Measurements from ENCODE around the gene ERC2.

Gene ERC2

DNA sequence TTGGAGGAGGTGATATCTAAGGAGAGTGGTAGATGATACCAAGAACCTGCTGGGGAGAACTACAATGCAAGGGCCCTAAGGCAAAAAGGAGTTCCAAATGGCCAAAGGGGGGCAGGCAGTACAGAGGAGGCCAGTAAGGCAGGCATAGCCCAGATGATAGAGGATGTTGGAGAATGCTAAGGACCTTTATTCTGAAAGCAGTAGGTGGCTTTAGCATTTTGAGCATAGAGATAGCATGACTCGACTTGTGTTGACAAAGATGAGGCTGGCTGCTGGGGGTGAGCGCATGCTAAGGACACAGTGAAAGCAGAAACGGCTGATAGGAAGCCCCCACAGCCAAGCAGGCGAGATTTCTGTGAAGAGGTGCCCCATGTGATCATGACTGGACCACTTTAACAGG lies 419.3 kb downstream of the ERC2 start:
- no peaks in the 10 kb centered on the region for H3K9me2 ChIP-seq (ENCODE audit: low read depth, low read length)
- no peaks in the 10 kb centered on the region for H3K27me3 ChIP-seq (ENCODE audit: insufficient read depth, low read length)
- no peak overlapping the region for H3K9ac ChIP-seq (ENCODE audit: low read length)
- no peak overlapping the region for H3K4me2 ChIP-seq (ENCODE audit: low read length)
- no peaks in the 10 kb centered on the region for H3K36me3 ChIP-seq (ENCODE audit: insufficient read depth, low read length)
- H2AFZ ChIP-seq (ENCODE audit: low read length): no peak overlapping the region
- H3F3A ChIP-seq (ENCODE audit: insufficient read depth, low read length): no peaks in the 10 kb centered on the region
- H3K79me2 ChIP-seq (ENCODE audit: insufficient read depth, low read length): no peaks in the 10 kb centered on the region
- no peaks in the 10 kb centered on the region for H4K20me1 ChIP-seq (ENCODE audit: insufficient read depth, low read length)
- no peaks in the 10 kb centered on the region for H3K4me1 ChIP-seq (ENCODE audit: insufficient read depth, low read length, severe bottlenecking)
- no peak overlapping the region for H3K27ac ChIP-seq (ENCODE audit: low read depth, low read length, poor library complexity, severe bottlenecking)
- H3K4me3 ChIP-seq (ENCODE audit: low read depth, low read length, poor library complexity, severe bottlenecking): no peak overlapping the region
- H3K9me3 ChIP-seq (ENCODE audit: low read length): no peaks in the 10 kb centered on the region
- TF ChIP-seq EZH2 (IDR thresholded peaks at IDR 0.05; ENCODE audit: borderline replicate concordance, low read length): no peak
- TF ChIP-seq, protein P1, sequence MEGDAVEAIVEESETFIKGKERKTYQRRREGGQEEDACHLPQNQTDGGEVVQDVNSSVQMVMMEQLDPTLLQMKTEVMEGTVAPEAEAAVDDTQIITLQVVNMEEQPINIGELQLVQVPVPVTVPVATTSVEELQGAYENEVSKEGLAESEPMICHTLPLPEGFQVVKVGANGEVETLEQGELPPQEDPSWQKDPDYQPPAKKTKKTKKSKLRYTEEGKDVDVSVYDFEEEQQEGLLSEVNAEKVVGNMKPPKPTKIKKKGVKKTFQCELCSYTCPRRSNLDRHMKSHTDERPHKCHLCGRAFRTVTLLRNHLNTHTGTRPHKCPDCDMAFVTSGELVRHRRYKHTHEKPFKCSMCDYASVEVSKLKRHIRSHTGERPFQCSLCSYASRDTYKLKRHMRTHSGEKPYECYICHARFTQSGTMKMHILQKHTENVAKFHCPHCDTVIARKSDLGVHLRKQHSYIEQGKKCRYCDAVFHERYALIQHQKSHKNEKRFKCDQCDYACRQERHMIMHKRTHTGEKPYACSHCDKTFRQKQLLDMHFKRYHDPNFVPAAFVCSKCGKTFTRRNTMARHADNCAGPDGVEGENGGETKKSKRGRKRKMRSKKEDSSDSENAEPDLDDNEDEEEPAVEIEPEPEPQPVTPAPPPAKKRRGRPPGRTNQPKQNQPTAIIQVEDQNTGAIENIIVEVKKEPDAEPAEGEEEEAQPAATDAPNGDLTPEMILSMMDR (IDR thresholded peaks at IDR 0.05; ENCODE audit: low read length): no peak

- H3K36me3 ChIP-seq (ENCODE audit: insufficient read depth, low read length): no peaks in the 10 kb centered on the region
- H3K9me3 ChIP-seq (ENCODE audit: low read length): no peaks in the 10 kb centered on the region
- no peak overlapping the region for H3K27ac ChIP-seq (ENCODE audit: low read depth, low read length, poor library complexity, severe bottlenecking)
- no peaks in the 10 kb centered on the region for H3K27me3 ChIP-seq (ENCODE audit: insufficient read depth, low read length)
- TF ChIP-seq, protein P1 (IDR thresholded peaks at IDR 0.05; ENCODE audit: low read length): no peak
- TF ChIP-seq EZH2 (IDR thresholded peaks at IDR 0.05; ENCODE audit: borderline replicate concordance, low read length): no peak
- no peak overlapping the region for H3K4me3 ChIP-seq (ENCODE audit: low read depth, low read length, poor library complexity, severe bottlenecking)
- H2AFZ ChIP-seq (ENCODE audit: low read length): no peak overlapping the region
- H3K4me1 ChIP-seq (ENCODE audit: insufficient read depth, low read length, severe bottlenecking): no peaks in the 10 kb centered on the region
- no peaks in the 10 kb centered on the region for H3F3A ChIP-seq (ENCODE audit: insufficient read depth, low read length)
- H3K9me2 ChIP-seq (ENCODE audit: low read depth, low read length): no peaks in the 10 kb centered on the region
- H4K20me1 ChIP-seq (ENCODE audit: insufficient read depth, low read length): no peaks in the 10 kb centered on the region
- no peaks in the 10 kb centered on the region for H3K79me2 ChIP-seq (ENCODE audit: insufficient read depth, low read length)
- no peak overlapping the region for H3K9ac ChIP-seq (ENCODE audit: low read length)
- H3K4me2 ChIP-seq (ENCODE audit: low read length): no peak overlapping the region
Measured at GRCh38 chr3:56048331-56048730, 419.9 kb downstream of the ERC2 start.

DNA sequence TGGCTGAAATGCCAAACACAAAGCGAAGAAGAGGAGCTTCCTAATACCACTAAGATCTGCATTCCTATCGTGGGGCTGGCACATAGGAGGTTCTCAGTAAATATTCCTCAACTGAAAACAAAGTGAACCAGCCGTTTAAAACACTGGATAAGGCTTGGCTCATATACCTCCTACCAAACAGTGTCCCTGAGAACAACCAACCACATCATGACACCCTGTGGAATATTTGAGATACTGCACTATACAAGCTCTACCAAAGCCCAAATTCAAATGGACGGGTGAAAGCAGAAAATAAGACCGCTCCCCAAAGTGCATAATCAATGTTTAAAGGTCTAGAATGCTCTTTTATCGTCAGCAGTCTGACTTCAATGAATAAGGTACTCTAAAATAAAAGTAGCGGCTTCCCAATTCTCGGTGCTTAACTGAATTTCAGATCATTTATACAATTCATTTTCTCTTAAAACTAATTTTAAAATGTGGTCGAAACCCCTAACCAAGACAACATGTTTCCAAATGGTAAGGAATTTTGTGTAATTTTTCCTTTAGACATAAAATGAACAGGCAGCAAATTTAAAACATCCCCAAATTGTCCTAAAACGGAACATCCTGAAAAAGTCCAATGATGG lies 425.8 kb downstream of the ERC2 start:
- Histone ChIP-seq H3K9ac (ENCODE audit: low read length) (no peak overlapping the region), H3K4me1 (ENCODE audit: insufficient read depth, low read length, severe bottlenecking) (no peaks in the 10 kb centered on the region), H3K27me3 (ENCODE audit: insufficient read depth, low read length) (no peaks in the 10 kb centered on the region), H3K79me2 (ENCODE audit: insufficient read depth, low read length) (no peaks in the 10 kb centered on the region), H4K20me1 (ENCODE audit: insufficient read depth, low read length) (no peaks in the 10 kb centered on the region), H3K36me3 (ENCODE audit: insufficient read depth, low read length) (no peaks in the 10 kb centered on the region), H3F3A (ENCODE audit: insufficient read depth, low read length) (no peaks in the 10 kb centered on the region), H3K9me2 (ENCODE audit: low read depth, low read length) (no peaks in the 10 kb centered on the region), H3K4me3 (ENCODE audit: low read depth, low read length, poor library complexity, severe bottlenecking) (no peak overlapping the region), H2AFZ (ENCODE audit: low read length) (no peak overlapping the region), H3K27ac (ENCODE audit: low read depth, low read length, poor library complexity, severe bottlenecking) (no peak overlapping the region), H3K9me3 (ENCODE audit: low read length) (peaks cover 4% of the 10 kb centered on the region; the same call in 1 of the 2 replicates), H3K4me2 (ENCODE audit: low read length) (no peak overlapping the region)
- no peak for TF ChIP-seq EZH2 (IDR thresholded peaks at IDR 0.05; ENCODE audit: borderline replicate concordance, low read length)
- TF ChIP-seq, protein P1 (IDR thresholded peaks at IDR 0.05; ENCODE audit: low read length): peak; percentile 42; the same call in 1 of the 2 replicates
